GM18511 (cell line): ENCODE data around the gene VPS26A.

Experiments
- ATAC-seq: cut with Tn5 transposase; IDR thresholded peaks from one replicate; pipeline ENCODE4 v1.9.1; 2021; ENCODE audit warnings: mild to moderate bottlenecking, moderate library complexity; ENCODE audit not compliant: unreplicated experiment

VPS26A gene

GRCh38 chr10:69123747-69124562, at the start of gene VPS26A:
Gene VPS26A (plus strand): TSS chr10:69124178. CDS start chr10:69124278, 100 bp downstream.
- ATAC-seq: peak; percentile 87

- no peak for ATAC-seq
Measured at GRCh38 chr10:69074532-69074931, 49.4 kb upstream of the VPS26A start.

DNA sequence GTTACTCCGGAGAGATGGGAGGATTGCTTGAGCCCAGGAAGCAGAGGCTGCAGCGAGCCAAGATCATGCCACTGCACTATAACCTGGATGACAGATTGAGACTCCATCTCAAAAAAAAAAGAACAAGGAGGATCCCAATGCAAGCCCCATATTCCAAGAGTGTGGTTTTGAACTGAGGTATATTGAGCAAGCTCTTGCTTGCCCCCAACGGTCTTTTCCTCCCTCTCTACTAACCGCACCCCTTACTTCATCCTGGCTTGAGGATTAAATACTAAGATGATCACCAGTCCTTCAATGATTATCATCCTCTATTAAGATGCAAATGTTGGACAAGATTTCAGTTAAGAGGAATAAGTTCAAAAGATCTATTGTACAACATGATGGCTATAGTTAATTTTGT, 48.5 kb upstream of the VPS26A start:
- no peak for ATAC-seq

DNA sequence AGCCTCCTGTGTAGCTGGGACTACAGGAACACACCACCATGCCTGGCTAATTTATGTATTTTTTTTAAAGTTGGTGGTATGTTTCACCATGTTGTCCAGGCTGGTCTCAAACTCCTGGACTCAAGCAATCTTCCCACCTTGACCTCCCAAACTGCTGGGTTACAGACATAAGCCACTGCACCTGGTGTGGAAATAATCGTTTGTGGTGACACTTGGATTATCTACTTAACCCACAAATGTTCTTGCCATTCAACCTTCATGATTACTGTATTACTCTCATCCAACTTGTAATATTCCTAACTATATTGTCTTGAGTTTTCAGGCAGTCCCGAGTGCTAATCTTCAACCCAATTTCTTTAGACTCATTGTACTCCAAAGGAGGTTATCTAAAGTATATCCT, 45.7 kb upstream of the VPS26A start:
- no peak for ATAC-seq

GRCh38 chr10:69080226-69080625, 43.8 kb upstream of the VPS26A start:
- ATAC-seq: no peak

GRCh38 chr10:69086001-69086509, 37.9 kb upstream of the VPS26A start:
- ATAC-seq: no peak

- peak; percentile 76 for ATAC-seq
Measured at GRCh38 chr10:69087590-69088470, 36.1 kb upstream of the VPS26A start, which contains the start of gene SRGN. Gene SRGN (plus strand): TSS chr10:69088103. CDS start chr10:69088158, 55 bp downstream.

GRCh38 chr10:69088471-69088769, 35.6 kb upstream of the VPS26A start:
- no peak for ATAC-seq

GRCh38 chr10:69088801-69089501, 35.0 kb upstream of the VPS26A start:
- ATAC-seq: peak; percentile 25

DNA sequence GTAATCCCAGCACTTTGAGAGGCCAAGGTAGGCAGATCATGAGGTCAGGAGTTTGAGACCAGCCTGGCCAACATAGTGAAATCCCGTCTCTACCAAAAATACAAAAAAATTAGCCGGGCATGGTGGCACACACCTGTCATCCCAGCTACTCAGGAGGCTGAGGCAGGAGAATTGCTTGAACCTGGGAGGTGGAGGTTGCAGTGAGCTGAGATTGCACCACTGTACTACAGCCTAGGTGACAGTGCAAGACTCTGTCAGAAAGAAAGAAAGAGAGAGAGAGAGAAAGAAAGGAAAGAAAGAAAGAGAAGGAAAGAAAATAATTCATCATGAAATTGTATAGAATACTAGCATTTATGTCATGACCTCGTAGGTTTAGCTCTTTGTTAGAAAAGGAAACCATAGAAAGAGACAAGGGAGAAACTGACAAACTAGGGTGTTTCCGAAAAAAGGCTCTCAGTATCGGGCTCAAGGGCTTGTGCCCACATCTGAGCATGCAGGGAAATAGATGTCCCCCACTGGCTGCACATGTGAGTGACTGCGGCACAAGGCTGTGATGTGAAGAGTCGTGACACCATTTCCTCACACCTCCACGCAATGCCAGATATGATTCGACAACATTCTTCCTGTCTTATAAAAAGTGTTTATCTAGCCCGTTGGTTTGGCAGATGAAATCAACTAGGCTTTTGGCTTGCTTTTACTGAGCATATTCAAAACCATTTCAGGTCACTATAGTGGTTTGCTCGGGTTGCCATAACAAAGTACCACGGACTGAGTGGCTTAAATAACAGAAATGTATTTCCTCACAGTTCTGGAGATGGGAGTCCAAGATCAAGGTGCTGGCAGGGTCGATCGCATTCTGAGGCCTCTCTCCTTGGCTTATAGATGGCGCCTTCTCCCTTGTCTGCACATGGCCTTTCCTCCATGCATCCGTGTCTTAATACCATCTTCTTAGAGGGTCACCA, 34.1 kb upstream of the VPS26A start:
- peak; percentile 42 for ATAC-seq

- ATAC-seq: no peak
Measured at GRCh38 chr10:69090685-69091084, 33.3 kb upstream of the VPS26A start.

- ATAC-seq: no peak
Measured at GRCh38 chr10:69091143-69091651, 32.8 kb upstream of the VPS26A start.

DNA sequence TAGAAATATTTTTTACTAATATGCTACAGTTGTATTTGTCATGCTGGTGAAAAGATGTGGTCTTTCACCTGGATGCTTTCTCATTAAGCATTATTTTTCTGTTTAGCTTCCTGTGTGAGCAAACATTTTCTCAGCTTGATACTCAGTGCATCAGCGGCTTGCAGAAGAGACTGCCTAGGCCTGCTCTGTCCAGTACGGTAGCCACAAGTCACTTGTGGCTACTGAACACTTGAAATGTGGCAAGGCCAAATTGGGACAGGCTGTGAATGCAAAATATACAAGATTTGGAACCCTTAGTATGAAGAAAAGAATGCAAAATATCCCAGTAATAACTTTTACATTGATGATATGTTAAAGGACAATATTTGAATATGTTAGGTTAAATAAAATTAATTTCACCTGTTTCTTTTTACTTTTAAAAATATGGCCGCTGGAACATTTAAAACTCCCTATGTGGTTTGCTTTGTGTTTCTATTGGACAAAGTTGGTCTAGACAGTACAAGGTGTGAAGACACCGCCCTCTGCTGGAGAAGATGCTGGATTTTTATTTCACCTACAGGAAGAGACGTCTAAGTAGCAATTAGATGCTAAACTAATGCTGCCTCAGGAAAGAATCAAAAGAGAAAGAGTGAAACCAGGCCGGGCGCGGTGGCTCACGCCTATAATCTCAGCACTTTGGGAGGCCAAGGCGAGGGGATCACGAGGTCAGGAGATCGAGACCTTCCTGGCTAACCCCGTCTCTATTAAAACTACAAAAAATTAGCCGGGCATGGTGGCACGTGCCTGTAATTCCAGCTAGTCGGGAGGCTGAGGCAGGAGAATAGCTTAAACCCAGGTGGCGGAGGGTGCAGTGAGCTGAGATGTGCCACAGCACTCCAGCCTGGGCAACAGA, 30.8 kb upstream of the VPS26A start:
- ATAC-seq: peak; percentile 42

DNA sequence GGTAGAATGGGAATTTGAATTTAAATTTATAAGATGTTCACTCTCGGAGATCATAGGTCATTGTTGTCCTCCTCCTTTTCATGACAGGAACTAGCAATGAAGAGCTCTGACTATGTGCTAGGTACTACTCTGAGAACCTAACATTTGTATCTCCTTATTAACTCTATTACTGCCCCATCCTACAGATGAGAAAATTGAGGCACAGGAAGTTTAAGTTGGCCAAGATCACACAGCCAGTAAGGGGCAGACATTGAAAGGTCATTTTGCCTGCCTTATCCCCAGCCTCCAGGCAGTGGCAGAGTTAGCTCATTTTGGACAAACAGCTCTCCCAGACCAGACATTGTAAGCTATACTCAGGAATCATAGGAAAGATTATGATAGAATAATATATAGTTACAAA, 30.0 kb upstream of the VPS26A start:
- no peak for ATAC-seq

GRCh38 chr10:69096045-69096444, 27.9 kb upstream of the VPS26A start:
- ATAC-seq: peak; percentile 64

GRCh38 chr10:69097729-69098128, 26.2 kb upstream of the VPS26A start:
- no peak for ATAC-seq

- no peak for ATAC-seq
Measured at GRCh38 chr10:69100136-69100872, 23.7 kb upstream of the VPS26A start.

GRCh38 chr10:69101451-69102095, 22.4 kb upstream of the VPS26A start:
- ATAC-seq: no peak
